DOHH2 (cell line): ENCODE data around the gene ZFYVE1.

Experiments
- H3F3A ChIP-seq: fragments of 200-600 bp; sonication (generic), shearing (Covaris generic); 2 replicates; pipeline ENCODE4 v1.6.0; 2016; ENCODE audit warnings: antibody characterized with exemption, mild to moderate bottlenecking; ENCODE audit not compliant: control insufficient read depth, insufficient read depth
- H3K27ac ChIP-seq: fragments of 200-600 bp; sonication (generic); 2 replicates; pipeline ENCODE4 v1.5.1; 2014; ENCODE audit warnings: low read depth, mild to moderate bottlenecking, low read length, moderate library complexity
- H3K27me3 ChIP-seq: fragments of 200-600 bp; sonication (generic); 2 replicates; pipeline ENCODE4 v1.6.1; 2014; ENCODE audit warnings: mild to moderate bottlenecking, low read length, mixed read lengths; ENCODE audit not compliant: control insufficient read depth
- H3K36me3 ChIP-seq: fragments of 200-600 bp; sonication (generic); 2 replicates; pipeline ENCODE4 v1.6.1; 2014; ENCODE audit warnings: mild to moderate bottlenecking, low read length, moderate library complexity, mixed read lengths; ENCODE audit not compliant: control insufficient read depth
- H3K4me1 ChIP-seq: fragments of 200-600 bp; sonication (generic); 2 replicates; pipeline ENCODE4 v1.6.1; 2014; ENCODE audit warnings: mild to moderate bottlenecking, low read length, mixed read lengths; ENCODE audit not compliant: control insufficient read depth
- H3K4me2 ChIP-seq: fragments of 200-600 bp; sonication (generic); 2 replicates; pipeline ENCODE4 v1.6.0; 2014; ENCODE audit warnings: mild to moderate bottlenecking, low read length, moderate library complexity
- H3K4me3 ChIP-seq: fragments of 200-600 bp; sonication (generic); 2 replicates; pipeline ENCODE4 v1.5.1; 2014; ENCODE audit warnings: mild to moderate bottlenecking, low read length, mixed read lengths
- H3K79me2 ChIP-seq: fragments of 200-600 bp; sonication (generic); 2 replicates; pipeline ENCODE4 v1.6.1; 2014; ENCODE audit warnings: mild to moderate bottlenecking, low read length, mixed read lengths; ENCODE audit not compliant: control insufficient read depth
- H3K9me2 ChIP-seq: fragments of 200-600 bp; sonication (generic); replicated peaks from 2 replicates; pipeline ENCODE4 v1.6.1; 2014; ENCODE audit warnings: mild to moderate bottlenecking, low read length, mixed read lengths; ENCODE audit not compliant: control insufficient read depth
- H3K9me3 ChIP-seq: fragments of 200-600 bp; sonication (generic); 2 replicates; pipeline ENCODE4 v1.6.1; 2014; ENCODE audit warnings: antibody characterized with exemption, low read length, mixed read lengths; ENCODE audit not compliant: control insufficient read depth, insufficient read depth
- H4K20me1 ChIP-seq: fragments of 200-600 bp; sonication (generic); 2 replicates; pipeline ENCODE4 v1.6.0; 2014; ENCODE audit warnings: low read depth, mild to moderate bottlenecking, antibody characterized with exemption, low read length, moderate library complexity; ENCODE audit not compliant: control insufficient read depth, insufficient read depth
- EZH2phosphoT487 ChIP-seq: fragments of 200-600 bp; sonication (generic); IDR thresholded peaks from 2 replicates; pipeline ENCODE4 v1.6.1; 2017; ENCODE audit warnings: borderline replicate concordance, mild to moderate bottlenecking, antibody characterized with exemption, low read length, moderate library complexity, mixed read lengths
- TF ChIP-seq, protein P1 (sequence below): fragments of 200-600 bp; sonication (generic); IDR thresholded peaks from one replicate; pipeline ENCODE4 v1.5.1; 2014; ENCODE audit warnings: antibody characterized with exemption, mild to moderate bottlenecking, low read depth, low read length; ENCODE audit not compliant: poor library complexity, severe bottlenecking

Gene ZFYVE1

DNA sequence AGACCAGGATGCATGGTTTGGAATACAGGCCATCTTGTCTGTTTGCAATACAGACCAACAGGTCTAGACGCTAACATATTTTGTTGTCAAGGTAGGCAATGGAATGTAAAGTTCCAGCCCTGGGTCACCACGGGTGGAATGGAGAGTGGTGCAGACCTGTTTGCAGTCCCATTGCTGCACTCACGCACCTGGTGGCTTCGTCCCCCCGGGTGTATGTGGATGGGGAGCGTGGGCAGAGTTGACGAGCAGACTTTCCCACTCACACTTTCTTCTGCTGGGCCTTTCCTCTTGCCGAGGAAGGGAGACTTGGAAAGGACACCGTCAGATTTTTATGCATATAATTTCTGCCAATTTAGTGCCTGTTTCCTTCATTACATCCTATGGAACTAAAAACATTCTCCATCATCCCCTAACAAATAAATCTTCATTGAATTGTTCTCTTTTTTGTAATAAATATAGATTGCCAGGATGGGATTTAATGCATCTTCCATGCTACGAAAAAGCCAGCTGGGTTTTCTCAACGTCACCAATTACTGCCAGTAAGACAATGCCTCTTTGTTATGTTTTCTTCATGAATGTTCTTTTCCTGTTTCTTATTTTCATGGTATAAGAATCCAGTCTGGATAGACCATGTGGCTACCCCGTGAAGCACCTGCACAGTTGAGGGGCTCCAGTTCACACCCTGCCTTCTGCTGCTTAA is 85.5 kb downstream of the ZFYVE1 start:
- H3K4me3 ChIP-seq: no peak overlapping the region
- no peaks in the 10 kb centered on the region for H3F3A ChIP-seq
- TF ChIP-seq EZH2phosphoT487: no peak
- TF ChIP-seq, protein P1, sequence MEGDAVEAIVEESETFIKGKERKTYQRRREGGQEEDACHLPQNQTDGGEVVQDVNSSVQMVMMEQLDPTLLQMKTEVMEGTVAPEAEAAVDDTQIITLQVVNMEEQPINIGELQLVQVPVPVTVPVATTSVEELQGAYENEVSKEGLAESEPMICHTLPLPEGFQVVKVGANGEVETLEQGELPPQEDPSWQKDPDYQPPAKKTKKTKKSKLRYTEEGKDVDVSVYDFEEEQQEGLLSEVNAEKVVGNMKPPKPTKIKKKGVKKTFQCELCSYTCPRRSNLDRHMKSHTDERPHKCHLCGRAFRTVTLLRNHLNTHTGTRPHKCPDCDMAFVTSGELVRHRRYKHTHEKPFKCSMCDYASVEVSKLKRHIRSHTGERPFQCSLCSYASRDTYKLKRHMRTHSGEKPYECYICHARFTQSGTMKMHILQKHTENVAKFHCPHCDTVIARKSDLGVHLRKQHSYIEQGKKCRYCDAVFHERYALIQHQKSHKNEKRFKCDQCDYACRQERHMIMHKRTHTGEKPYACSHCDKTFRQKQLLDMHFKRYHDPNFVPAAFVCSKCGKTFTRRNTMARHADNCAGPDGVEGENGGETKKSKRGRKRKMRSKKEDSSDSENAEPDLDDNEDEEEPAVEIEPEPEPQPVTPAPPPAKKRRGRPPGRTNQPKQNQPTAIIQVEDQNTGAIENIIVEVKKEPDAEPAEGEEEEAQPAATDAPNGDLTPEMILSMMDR: no peak
- no peaks in the 10 kb centered on the region for H3K9me3 ChIP-seq
- no peak overlapping the region for H3K27ac ChIP-seq
- no peaks in the 10 kb centered on the region for H4K20me1 ChIP-seq
- H3K4me2 ChIP-seq: no peak overlapping the region
- H3K36me3 ChIP-seq: peaks cover 60% of the 10 kb centered on the region
- peaks cover 9% of the 10 kb centered on the region for H3K79me2 ChIP-seq
- H3K27me3 ChIP-seq: no peaks in the 10 kb centered on the region
- H3K9me2 ChIP-seq: no peaks in the 10 kb centered on the region
- H3K4me1 ChIP-seq: no peaks in the 10 kb centered on the region

DNA sequence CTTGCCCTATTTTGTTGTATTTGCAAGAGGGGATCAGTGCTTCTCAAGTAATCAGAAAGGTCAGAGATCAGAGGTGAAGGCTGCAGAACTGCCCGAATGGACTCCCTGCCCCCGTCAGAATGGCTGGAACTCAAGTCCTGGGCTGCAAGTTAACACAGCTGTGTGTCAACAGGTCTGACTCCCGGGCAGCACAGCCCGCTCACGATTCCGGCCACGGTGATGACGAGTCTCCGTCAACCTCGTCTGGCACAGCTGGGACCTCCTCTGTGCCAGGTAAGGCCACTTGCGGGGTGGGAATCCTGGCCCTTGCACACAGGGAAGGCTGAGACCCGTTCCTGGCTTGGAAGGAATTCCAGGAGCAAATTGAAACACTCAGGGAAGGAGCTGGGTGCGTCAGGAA is 87.3 kb downstream of the ZFYVE1 start:
- no peak overlapping the region for H3K4me2 ChIP-seq
- TF ChIP-seq EZH2phosphoT487: no peak
- TF ChIP-seq, protein P1: no peak
- H3K27me3 ChIP-seq: no peaks in the 10 kb centered on the region
- H3K9me3 ChIP-seq: no peaks in the 10 kb centered on the region
- no peaks in the 10 kb centered on the region for H3K4me1 ChIP-seq
- no peaks in the 10 kb centered on the region for H3K9me2 ChIP-seq
- H3K4me3 ChIP-seq: no peak overlapping the region
- no peaks in the 10 kb centered on the region for H4K20me1 ChIP-seq
- peaks cover 26% of the 10 kb centered on the region for H3K79me2 ChIP-seq
- H3F3A ChIP-seq: no peaks in the 10 kb centered on the region
- H3K27ac ChIP-seq: no peak overlapping the region
- peaks cover 51% of the 10 kb centered on the region for H3K36me3 ChIP-seq

DNA sequence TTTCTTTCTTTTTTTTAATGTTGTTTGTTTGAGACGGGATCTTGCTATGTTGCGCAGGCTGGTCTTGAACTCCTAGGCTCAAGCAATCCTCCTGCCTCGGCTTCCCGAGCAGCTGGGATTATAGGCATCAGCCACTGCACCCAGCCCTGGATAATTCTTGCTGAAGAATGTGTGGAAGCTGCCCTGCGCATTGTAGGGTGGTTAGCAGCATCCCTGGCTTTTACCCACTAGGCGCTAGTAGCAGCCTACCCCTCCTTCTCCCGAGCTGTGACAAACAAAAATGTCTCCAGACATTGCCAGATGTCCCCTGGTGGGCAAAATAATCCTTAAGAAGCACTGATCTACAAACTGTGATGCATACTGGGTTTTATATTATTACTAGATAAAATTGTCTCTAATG is 94.0 kb downstream of the ZFYVE1 start:
- no peaks in the 10 kb centered on the region for H3K9me3 ChIP-seq
- no peaks in the 10 kb centered on the region for H4K20me1 ChIP-seq
- no peak for TF ChIP-seq EZH2phosphoT487
- TF ChIP-seq, protein P1: no peak
- H3K9me2 ChIP-seq: no peaks in the 10 kb centered on the region
- peaks cover under 1% of the 10 kb centered on the region; the same call in 1 of the 2 replicates for H3K4me1 ChIP-seq
- no peak overlapping the region for H3K27ac ChIP-seq
- H3K4me2 ChIP-seq: no peak overlapping the region
- no peak overlapping the region for H3K4me3 ChIP-seq
- peaks cover 89% of the 10 kb centered on the region for H3K79me2 ChIP-seq
- H3K27me3 ChIP-seq: no peaks in the 10 kb centered on the region
- peaks cover under 1% of the 10 kb centered on the region for H3K36me3 ChIP-seq
- no peaks in the 10 kb centered on the region for H3F3A ChIP-seq
